H1 (cell line): ENCODE measurements around the gene CIITA. TPM values are rescaled to one million over a fixed set of nuclear protein-coding genes. Genes with fewer than 3 reads are reported as not detected.

ENCODE experiments used
- EP300 ChIP-seq, 2 experiments: IDR thresholded peaks; 1 replicate in 1 of 2; 2 replicates in 1 of 2; pipeline ENCODE4 v1.6.1; 2011 to 2012; ENCODE audit warnings: low read depth in 2 of 2, low read length in 2 of 2, mild to moderate bottlenecking in 2 of 2, borderline replicate concordance in 1 of 2, inconsistent platforms in 1 of 2, moderate library complexity in 1 of 2
- SRF ChIP-seq: IDR thresholded peaks from 2 replicates; pipeline ENCODE4 v1.6.1; 2011; ENCODE audit warnings: mild to moderate bottlenecking, low read depth, low read length, moderate library complexity
- polyA plus RNA-seq, 7 experiments: library from polyadenylated mRNA; depleted of rRNA in 3 of 7; stranded (reverse) in 5 of 7; unstranded in 2 of 7; fragments of >200 nt in 5 of 7; fragments of 200-250 nt in 2 of 7; gene quantifications; 1 replicate in 5 of 7; 2 replicates in 1 of 7; 4 replicates in 1 of 7; pipeline versions ENCODE4 v1.2.1 to v1.2.3, GENCODE V29; 2011 to 2013; ENCODE audit warnings: missing spikeins in 2 of 7, mixed read lengths in 2 of 7
- total RNA-seq: library from RNA; stranded (reverse); fragmentation: NEBNext Ultra II Directional; extraction: Animal tissue kit (Norgen Biotek cat#: 25700); gene quantifications from 2 replicates; pipeline ENCODE4 v1.2.1, GENCODE V29; 2021

CIITA gene
- total and polyA plus RNA-seq, 2 of the 8 experiments (the other 6 are each of a cell fraction or from before 2014, with no cell fraction given): 0.07 to 0.17 TPM

DNA sequence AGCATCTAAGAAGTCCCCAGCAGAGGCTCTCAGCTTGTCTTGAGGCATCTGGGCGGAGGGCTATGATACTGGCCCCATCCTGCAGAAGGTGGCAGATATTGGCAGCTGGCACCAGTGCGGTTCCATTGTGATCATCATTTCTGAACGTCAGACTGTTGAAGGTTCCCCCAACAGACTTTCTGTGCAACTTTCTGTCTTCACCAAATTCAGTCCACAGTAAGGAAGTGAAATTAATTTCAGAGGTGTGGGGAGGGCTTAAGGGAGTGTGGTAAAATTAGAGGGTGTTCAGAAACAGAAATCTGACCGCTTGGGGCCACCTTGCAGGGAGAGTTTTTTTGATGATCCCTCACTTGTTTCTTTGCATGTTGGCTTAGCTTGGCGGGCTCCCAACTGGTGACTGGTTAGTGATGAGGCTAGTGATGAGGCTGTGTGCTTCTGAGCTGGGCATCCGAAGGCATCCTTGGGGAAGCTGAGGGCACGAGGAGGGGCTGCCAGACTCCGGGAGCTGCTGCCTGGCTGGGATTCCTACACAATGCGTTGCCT, at the start of gene CIITA (continued):
- TF ChIP-seq SRF: no peak
- TF ChIP-seq EP300 (IDR thresholded peaks at IDR 0.05; ENCODE audit: borderline replicate concordance in 1 of 2, low read depth in 2 of 2, low read length in 2 of 2): no peak
